Erythroblast (primary cell): ENCODE data around the gene DGKI.

Experiments
- GATA1 ChIP-seq: IDR thresholded peaks from 2 replicates; pipeline ENCODE4 v1.6.1; 2011; ENCODE audit warnings: low read depth, mild to moderate bottlenecking, control low read depth, low read length, moderate library complexity
- POLR2A ChIP-seq: IDR thresholded peaks from 2 replicates; pipeline ENCODE4 v1.6.1; 2011; ENCODE audit warnings: mild to moderate bottlenecking, low read length

DNA sequence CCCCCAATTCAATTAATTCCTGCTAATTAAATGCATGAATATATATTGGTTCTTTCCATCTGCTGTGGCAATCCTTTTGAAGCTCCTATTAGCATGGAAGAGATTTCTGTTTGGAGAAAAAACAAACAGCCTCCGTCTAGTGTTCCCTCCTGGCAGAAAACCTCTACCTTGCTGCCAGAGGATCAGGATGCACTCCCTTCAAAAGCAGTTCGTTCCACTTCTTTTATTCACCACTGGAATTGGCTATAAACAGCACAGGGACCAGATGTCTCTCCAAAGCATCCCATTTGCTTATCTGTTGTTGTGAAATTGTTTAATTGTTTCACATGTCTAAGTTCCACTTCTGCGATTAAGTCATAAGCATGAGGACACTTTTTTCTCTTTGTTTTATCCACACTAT, 425.4 kb downstream of the DGKI start:
- TF ChIP-seq POLR2A (no peak), GATA1 (no peak)
